Mucosa of descending colon (tissue), 3 donors: ENCODE data around the gene CHN1. TPM values are rescaled to one million over a fixed set of nuclear protein-coding genes. Genes with fewer than 3 reads are reported as not detected.

Experiments
- ATAC-seq: fragments of 200-7000 bp; cut with Tn5 transposase; one replicate; pipeline ENCODE4 v1.9.1; 2020; ENCODE audit warnings: mild to moderate bottlenecking, moderate library complexity
- DNase-seq, 3 donors: peaks; one replicate each; pipeline ENCODE4 v3.0.0-alpha.2; 2020
- H3K36me3 ChIP-seq: fragments of 200-600 bp; one replicate; pipeline ENCODE4 v1.8.0; 2021; ENCODE audit warnings: low read depth, mild to moderate bottlenecking
- H3K4me1 ChIP-seq: fragments of 200-600 bp; one replicate; pipeline ENCODE4 v1.8.0; 2021; ENCODE audit warnings: low read depth, mild to moderate bottlenecking
- H3K4me3 ChIP-seq: fragments of 200-600 bp; one replicate; pipeline ENCODE4 v1.8.0; 2021; ENCODE audit warnings: mild to moderate bottlenecking
- H3K9me3 ChIP-seq: fragments of 200-600 bp; one replicate; pipeline ENCODE4 v1.8.0; 2021; ENCODE audit warnings: mild to moderate bottlenecking
- CTCF ChIP-seq: fragments of 200-600 bp; IDR thresholded peaks from one replicate; pipeline ENCODE4 v1.8.0; 2022; ENCODE audit warnings: antibody characterized with exemption, mild to moderate bottlenecking
- intact Hi-C, 2 donors: fragments of 100-400 bp; cut with DNase I in 1 of 2; cut with micrococcal nuclease in 1 of 2; formaldehyde crosslinking; loops; one replicate each; pipeline versions ENCODE4 v1.11.0 to v1.11.1; 2022; cut with DNase I, micrococcal nuclease
- total RNA-seq, 3 donors: library from RNA; stranded (reverse); fragmentation: NEBNext Ultra II Directional in 2 of 3; extraction: Animal tissue kit (Norgen Biotek cat#: 25700) in 2 of 3; gene quantifications; one replicate each; pipeline versions ENCODE4 v1.2.1 to v1.2.4, GENCODE V29; 2021 to 2023
- donor health status: DM: no; HTN: no; CAD: no; lungs with moderate emphysema.
- donor health status: DM: no; HTN: no; CAD: no.
- donor health status: DM: no; HTN: yes; CAD: no.

CHN1 gene
- total RNA-seq, 3 donors from 2014 or later = 2.1 to 15.2 (median 3.9) TPM

DNA sequence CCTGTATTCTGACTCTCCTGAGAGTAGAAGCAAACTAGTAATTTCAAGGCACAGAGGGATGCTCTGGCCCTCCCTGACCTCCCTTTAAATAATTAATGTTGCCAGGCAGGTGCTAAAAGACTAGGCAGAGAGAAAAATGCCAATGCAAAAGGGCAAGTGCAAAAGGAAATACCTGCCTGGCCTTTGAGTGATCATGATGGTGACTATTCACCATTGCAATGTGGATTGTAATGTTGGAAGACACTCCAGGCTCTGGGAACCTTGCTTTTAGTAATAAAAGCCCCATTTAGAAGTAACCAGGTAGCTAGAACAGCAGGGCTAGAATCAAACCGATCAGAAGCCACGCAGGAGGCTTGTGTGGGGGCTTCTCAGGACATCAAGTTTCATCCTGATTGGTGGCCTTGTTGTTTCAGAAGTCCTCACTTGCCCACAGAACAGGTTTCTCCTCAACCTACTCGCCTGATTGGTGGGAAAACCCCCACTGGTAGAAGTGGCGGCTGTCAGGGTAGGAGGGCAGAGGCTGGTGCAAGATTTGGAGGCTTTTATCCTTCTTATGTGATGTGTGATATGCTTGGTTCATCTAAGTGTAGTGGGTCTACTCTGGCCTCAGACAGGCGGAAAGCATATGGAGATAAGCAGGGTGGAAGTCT, 224.9 kb downstream of the CHN1 start:
- no peak for DNase-seq
- Histone ChIP-seq H3K4me1 (no peaks in the 10 kb centered on the region), H3K36me3 (no peaks in the 10 kb centered on the region), H3K9me3 (no peaks in the 10 kb centered on the region), H3K4me3 (no peak overlapping the region)
- no peak for ATAC-seq
- intact Hi-C loops = no loop called here
- no peak for TF ChIP-seq CTCF

GRCh38 chr2:174779361-174779928, 225.7 kb downstream of the CHN1 start:
- H3K36me3 ChIP-seq = no peaks in the 10 kb centered on the region
- ATAC-seq (no peak), DNase-seq (no peak)
- TF ChIP-seq CTCF = no peak
- H3K9me3 ChIP-seq = no peaks in the 10 kb centered on the region
- intact Hi-C loops = loop anchor here in 1 of 2 donors (10.0 kb wide), 1 partner anchor 205 kb away; no protein-coding TSS in a partner anchor
- no peaks in the 10 kb centered on the region for H3K4me1 ChIP-seq
- no peak overlapping the region for H3K4me3 ChIP-seq

- no peak for TF ChIP-seq CTCF
- peak; percentile 42 to 64 (median 48) for DNase-seq
- intact Hi-C loops = loop anchor here in 1 of 2 donors (10.0 kb wide), 1 partner anchor 206 kb away; no protein-coding TSS in a partner anchor
These were observed 226.8 kb downstream of the CHN1 start for GRCh38 chr2:174778085-174778981.

DNA sequence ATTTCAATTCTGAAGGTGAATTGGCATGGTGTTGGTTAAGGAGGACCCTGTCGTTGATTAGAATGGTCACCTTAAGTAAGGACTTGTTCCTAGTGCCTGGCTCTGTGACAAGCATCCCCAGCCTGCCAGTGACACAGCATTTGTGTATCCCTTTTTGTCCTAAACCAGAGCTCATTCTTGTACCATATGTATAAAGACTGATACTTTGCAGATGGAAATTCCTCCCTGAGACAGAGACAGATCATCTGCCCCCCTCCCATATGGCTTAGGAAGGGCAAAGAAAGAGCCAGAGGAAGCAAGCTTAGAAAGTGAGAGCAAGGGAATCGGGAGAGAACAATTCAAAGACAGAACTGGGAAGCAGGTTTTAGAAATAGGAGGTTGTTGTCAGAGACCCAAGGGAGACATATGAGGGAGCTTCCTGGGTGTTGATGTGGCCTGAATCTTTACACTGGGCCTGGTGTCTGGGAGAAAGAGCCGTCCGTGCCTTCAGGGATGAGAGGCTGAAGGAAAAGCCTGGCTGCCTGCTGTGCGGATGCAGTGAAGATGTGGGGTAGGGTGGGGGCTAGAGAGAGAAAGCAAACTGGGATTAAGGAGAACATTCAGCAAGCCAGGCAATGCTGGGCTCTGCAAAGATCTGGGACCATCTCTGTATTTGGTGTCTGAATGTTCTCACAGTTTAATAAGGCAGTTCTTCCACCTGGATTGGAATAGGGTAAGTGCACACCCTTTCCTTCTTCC, 227.7 kb downstream of the CHN1 start:
- H3K9me3 ChIP-seq = no peaks in the 10 kb centered on the region
- DNase-seq = no peak
- no peak overlapping the region for H3K4me3 ChIP-seq
- intact Hi-C loops = loop anchor here in 1 of 2 donors (10.0 kb wide), 1 partner anchor 207 kb away; no protein-coding TSS in a partner anchor
- no peaks in the 10 kb centered on the region for H3K36me3 ChIP-seq
- H3K4me1 ChIP-seq = no peaks in the 10 kb centered on the region
- no peak for ATAC-seq
- TF ChIP-seq CTCF = no peak

More at GRCh38 chr2:174778085-174778981, 226.8 kb downstream of the CHN1 start:
- Histone ChIP-seq H3K9me3 (no peaks in the 10 kb centered on the region), H3K36me3 (no peaks in the 10 kb centered on the region), H3K4me3 (no peak overlapping the region), H3K4me1 (no peaks in the 10 kb centered on the region)
- peak; percentile 75 for ATAC-seq

DNA sequence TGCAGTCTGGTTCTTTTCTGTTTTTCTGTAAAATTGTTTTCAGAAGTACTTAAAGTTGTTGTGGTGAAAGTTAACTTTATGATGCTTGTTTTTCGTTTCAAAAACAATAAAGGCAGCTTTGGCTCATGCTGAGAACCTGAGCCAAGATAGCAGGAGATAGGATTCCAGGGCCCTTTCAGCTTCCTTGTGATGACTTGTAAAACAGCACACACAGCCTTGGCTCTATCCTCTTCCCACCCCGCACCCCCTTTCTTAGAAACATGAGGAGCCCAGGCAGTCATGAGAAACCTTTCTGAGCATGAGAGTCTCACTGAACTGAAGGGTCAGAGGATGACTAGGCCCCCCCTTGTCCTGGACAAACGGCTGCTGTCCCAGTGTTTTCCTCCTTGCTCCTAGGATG, 228.5 kb downstream of the CHN1 start:
- Histone ChIP-seq H3K4me1 (no peaks in the 10 kb centered on the region), H3K9me3 (no peaks in the 10 kb centered on the region), H3K36me3 (no peaks in the 10 kb centered on the region), H3K4me3 (no peak overlapping the region)
- TF ChIP-seq CTCF = no peak
- DNase-seq = no peak
- no peak for ATAC-seq
- intact Hi-C loops = loop anchor here in 1 of 2 donors (10.0 kb wide), 1 partner anchor 208 kb away; no protein-coding TSS in a partner anchor
